ENCODE measurements around the gene RASSF3. TPM values are rescaled to one million over a fixed set of nuclear protein-coding genes. Genes with fewer than 3 reads are reported as not detected.
A peak's percentile ranks its signal among the peaks of the same experiment; 100 is the strongest.
"Not testable (repeated sequence)": the region's sequence is repeated elsewhere in the genome, so short reads cannot be mapped to it uniquely, and the experiment has no call there.

Gene RASSF3
- total RNA-seq, 2 donors from 2014 or later, result 52.6 to 90.3 TPM

DNA sequence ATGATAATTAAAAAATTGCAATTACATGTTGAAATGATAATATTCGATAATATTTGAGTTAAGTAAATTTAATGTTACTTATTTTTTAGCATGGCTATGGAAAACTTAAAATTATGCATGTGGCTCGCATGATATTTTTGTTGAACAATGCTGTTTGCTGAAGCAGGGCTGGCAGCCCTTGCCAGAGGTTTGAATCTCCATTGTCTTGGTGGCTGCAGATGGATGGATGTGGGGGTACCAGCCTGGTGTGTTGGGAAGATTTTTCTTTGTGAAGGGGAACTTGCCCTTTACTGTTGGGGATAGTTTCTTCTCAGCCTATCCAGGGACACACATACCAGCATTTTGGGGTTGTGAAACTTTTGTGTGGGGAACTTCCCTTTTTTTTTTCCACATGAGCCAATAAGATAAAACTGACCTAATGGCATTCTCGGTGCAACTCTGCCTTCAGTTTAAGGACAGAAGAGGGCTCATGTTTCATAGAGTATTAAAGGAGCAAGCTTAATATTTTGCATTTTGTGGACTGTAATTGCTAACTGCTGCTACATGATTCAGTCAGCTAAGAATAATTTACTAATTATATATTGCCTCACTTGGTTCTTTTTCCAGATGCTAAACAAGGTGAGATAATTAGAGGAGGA lies 8.8 kb downstream of the RASSF3 start:
- intact Hi-C loops (cut with DNase I), result no loop called here
- no peaks in the 10 kb centered on the region for H3K27me3 ChIP-seq
- H3K9ac ChIP-seq (ENCODE audit: low read depth in 2 of 2, low read length in 2 of 2), result no peak overlapping the region
- DNase-seq, result no peak
- peak overlapping the region; percentile 25 for H3K27ac ChIP-seq
- H3K4me3 ChIP-seq, result no peak overlapping the region
- H3K36me3 ChIP-seq, result no peaks in the 10 kb centered on the region
- TF ChIP-seq, protein P1, sequence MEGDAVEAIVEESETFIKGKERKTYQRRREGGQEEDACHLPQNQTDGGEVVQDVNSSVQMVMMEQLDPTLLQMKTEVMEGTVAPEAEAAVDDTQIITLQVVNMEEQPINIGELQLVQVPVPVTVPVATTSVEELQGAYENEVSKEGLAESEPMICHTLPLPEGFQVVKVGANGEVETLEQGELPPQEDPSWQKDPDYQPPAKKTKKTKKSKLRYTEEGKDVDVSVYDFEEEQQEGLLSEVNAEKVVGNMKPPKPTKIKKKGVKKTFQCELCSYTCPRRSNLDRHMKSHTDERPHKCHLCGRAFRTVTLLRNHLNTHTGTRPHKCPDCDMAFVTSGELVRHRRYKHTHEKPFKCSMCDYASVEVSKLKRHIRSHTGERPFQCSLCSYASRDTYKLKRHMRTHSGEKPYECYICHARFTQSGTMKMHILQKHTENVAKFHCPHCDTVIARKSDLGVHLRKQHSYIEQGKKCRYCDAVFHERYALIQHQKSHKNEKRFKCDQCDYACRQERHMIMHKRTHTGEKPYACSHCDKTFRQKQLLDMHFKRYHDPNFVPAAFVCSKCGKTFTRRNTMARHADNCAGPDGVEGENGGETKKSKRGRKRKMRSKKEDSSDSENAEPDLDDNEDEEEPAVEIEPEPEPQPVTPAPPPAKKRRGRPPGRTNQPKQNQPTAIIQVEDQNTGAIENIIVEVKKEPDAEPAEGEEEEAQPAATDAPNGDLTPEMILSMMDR (IDR thresholded peaks at IDR 0.05), result no peak
- H3K4me1 ChIP-seq, result peaks cover 3% of the 10 kb centered on the region
- H3K9me3 ChIP-seq, result no peaks in the 10 kb centered on the region

GRCh38 chr12:64621257-64621942 lies 11.1 kb downstream of the RASSF3 start:
- Histone ChIP-seq H3K4me3 (no peak overlapping the region), H3K36me3 (no peaks in the 10 kb centered on the region), H3K27me3 (no peaks in the 10 kb centered on the region), H3K9me3 (no peaks in the 10 kb centered on the region), H3K27ac (peak overlapping the region; percentile 13), H3K9ac (ENCODE audit: low read depth in 2 of 2, low read length in 2 of 2) (no peak overlapping the region), H3K4me1 (peaks cover 14% of the 10 kb centered on the region)
- DNase-seq, result no peak
- intact Hi-C loops (cut with DNase I), result no loop called here
- TF ChIP-seq, protein P1 (IDR thresholded peaks at IDR 0.05), result no peak

- TF ChIP-seq, protein P1 (IDR thresholded peaks at IDR 0.05), result no peak
- no peak overlapping the region for H3K9ac ChIP-seq (ENCODE audit: low read depth in 2 of 2, low read length in 2 of 2)
- no peaks in the 10 kb centered on the region for H3K9me3 ChIP-seq
- H3K27me3 ChIP-seq, result no peaks in the 10 kb centered on the region
- intact Hi-C loops (cut with DNase I), result no loop called here
- H3K4me3 ChIP-seq, result no peak overlapping the region
- DNase-seq, result no peak
- no peaks in the 10 kb centered on the region for H3K36me3 ChIP-seq
- peaks cover 14% of the 10 kb centered on the region for H3K4me1 ChIP-seq
- H3K27ac ChIP-seq, result peak overlapping the region; percentile 46
Observed at GRCh38 chr12:64624035-64624434, 13.7 kb downstream of the RASSF3 start.

DNA sequence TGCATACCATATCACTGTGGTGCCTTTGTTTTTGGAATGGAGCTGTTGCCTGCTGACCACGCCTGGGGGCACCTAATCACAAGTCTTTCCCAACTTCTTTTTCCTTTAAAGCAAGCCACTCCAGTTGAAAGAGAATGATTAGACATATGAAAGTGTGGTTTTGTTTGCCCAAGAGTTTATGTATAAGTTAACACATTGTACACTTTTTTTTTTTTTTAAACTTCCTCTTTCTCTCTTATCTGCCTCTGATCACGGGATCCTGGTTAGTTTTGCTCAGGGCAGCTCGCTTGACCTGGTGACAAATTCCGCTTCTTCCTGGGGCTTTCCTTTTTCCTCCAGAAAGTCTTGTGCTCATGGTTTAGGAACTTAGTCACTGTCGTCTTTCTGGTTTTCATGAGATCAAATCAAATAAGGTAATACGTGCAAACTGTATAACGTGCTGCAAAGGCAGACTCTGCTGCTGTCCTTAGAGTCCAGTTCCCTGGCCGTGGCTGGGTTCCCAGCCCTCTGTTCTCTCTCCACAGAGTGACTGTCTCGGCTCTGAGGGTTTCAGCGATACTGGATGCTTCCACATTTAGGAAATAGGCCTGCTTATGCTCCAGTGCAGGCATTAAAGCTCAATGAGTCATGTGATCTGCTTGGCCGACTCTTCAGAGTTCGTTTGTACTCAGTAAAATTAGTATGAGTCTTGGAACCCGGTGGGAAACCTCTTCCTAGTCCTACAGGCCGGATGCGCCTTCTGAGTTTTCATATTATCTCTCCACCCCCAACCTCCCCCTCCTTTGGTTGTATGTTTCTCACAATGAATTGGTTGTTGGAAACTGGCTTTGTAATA lies 15.2 kb downstream of the RASSF3 start:
- Histone ChIP-seq H3K36me3 (no peaks in the 10 kb centered on the region), H3K9ac (ENCODE audit: low read depth in 2 of 2, low read length in 2 of 2) (peak overlapping the region; percentile 15 to 89), H3K27ac (peak overlapping the region; percentile 91), H3K4me3 (peak overlapping the region; percentile 16), H3K27me3 (no peaks in the 10 kb centered on the region), H3K9me3 (no peaks in the 10 kb centered on the region), H3K4me1 (peaks cover 14% of the 10 kb centered on the region)
- TF ChIP-seq, protein P1 (IDR thresholded peaks at IDR 0.05), result no peak
- peak; percentile 74 for DNase-seq
- intact Hi-C loops (cut with DNase I), result loop anchor here (5.0 kb wide), 1 partner anchor 52 kb away; no protein-coding TSS in a partner anchor

GRCh38 chr12:64626588-64626987 lies 16.3 kb downstream of the RASSF3 start:
- intact Hi-C loops (cut with DNase I), result loop anchor here (5.0 kb wide), 1 partner anchor 51 kb away; no protein-coding TSS in a partner anchor
- not testable (repeated sequence) for H3K27me3 ChIP-seq; H3K9me3 ChIP-seq; H3K36me3 ChIP-seq; DNase-seq; H3K9ac ChIP-seq (ENCODE audit: low read depth in 2 of 2, low read length in 2 of 2); H3K4me3 ChIP-seq
- Histone ChIP-seq H3K4me1 (peaks cover 14% of the 10 kb centered on the region), H3K27ac (peak overlapping the region; percentile 91)
